T47D (cell line): ENCODE measurements around the gene ITPKB.

Source experiments
- DNase-seq, 2 experiments: peaks; one replicate each; pipeline versions ENCODE4 v3.0.0 to v3.0.0-alpha.2; 2011 to 2012; ENCODE audit warnings: low read depth in 1 of 2, low spot score in 1 of 2
- JUND ChIP-seq: IDR thresholded peaks from 2 replicates; pipeline ENCODE4 v1.6.1; 2012; ENCODE audit warnings: low read depth
- in situ Hi-C: cut with HindIII; loops from 2 replicates; pipeline ENCODE4 v1.10.0; 2016; ENCODE audit warnings: low sequenced_read_pairs, low pct_unique_long_range_greater_than_20kb

Gene ITPKB

GRCh38 chr1:226691247-226691646 lies 47.8 kb downstream of the ITPKB start:
- in situ Hi-C loops = no loop called here
- no peak for DNase-seq
- no peak for TF ChIP-seq JUND

- in situ Hi-C loops = no loop called here
- no peak for DNase-seq
- TF ChIP-seq JUND = no peak
Observed at GRCh38 chr1:226690460-226690982, 48.6 kb downstream of the ITPKB start.

- no peak for TF ChIP-seq JUND
- DNase-seq = no peak
- in situ Hi-C loops = no loop called here
Observed at GRCh38 chr1:226688808-226689207, 50.3 kb downstream of the ITPKB start.

GRCh38 chr1:226688056-226688748 lies 50.9 kb downstream of the ITPKB start:
- no peak for TF ChIP-seq JUND
- in situ Hi-C loops = no loop called here
- DNase-seq = no peak

GRCh38 chr1:226687426-226687825 lies 51.7 kb downstream of the ITPKB start:
- no peak for TF ChIP-seq JUND
- in situ Hi-C loops = no loop called here
- no peak for DNase-seq

GRCh38 chr1:226686440-226687425 lies 52.3 kb downstream of the ITPKB start:
- DNase-seq = no peak
- in situ Hi-C loops = no loop called here

GRCh38 chr1:226685196-226685820 lies 53.8 kb downstream of the ITPKB start:
- TF ChIP-seq JUND = no peak
- in situ Hi-C loops = no loop called here
- no peak for DNase-seq

More at GRCh38 chr1:226686440-226687425, 52.3 kb downstream of the ITPKB start:
- TF ChIP-seq JUND = no peak

GRCh38 chr1:226684026-226684425 lies 55.1 kb downstream of the ITPKB start:
- no peak for TF ChIP-seq JUND
- in situ Hi-C loops = no loop called here
- DNase-seq = no peak

GRCh38 chr1:226682871-226683814 lies 55.9 kb downstream of the ITPKB start:
- no peak for TF ChIP-seq JUND
- DNase-seq = no peak
- in situ Hi-C loops = no loop called here

GRCh38 chr1:226681652-226682493 lies 57.2 kb downstream of the ITPKB start:
- in situ Hi-C loops = no loop called here
- TF ChIP-seq JUND = no peak
- DNase-seq = no peak

GRCh38 chr1:226680653-226681052 lies 58.4 kb downstream of the ITPKB start:
- no peak for DNase-seq
- no peak for TF ChIP-seq JUND
- in situ Hi-C loops = no loop called here
